ENCODE data around the gene SPAG5. TPM values are rescaled to one million over a fixed set of nuclear protein-coding genes. Genes with fewer than 3 reads are reported as not detected.

Gene SPAG5
- total and polyA plus RNA-seq, 9 of the 15 experiments (the other 6 are each of a cell fraction or from before 2014, with no cell fraction given) = 94.4 to 286 (median 151) TPM

- TF ChIP-seq MXI1 (IDR thresholded peaks at IDR 0.05; ENCODE audit: low read depth, low read length) = no peak
- no peak for TF ChIP-seq ZNF609 (CRISPR knock-in tag; IDR thresholded peaks at IDR 0.05; ENCODE audit: borderline replicate concordance)
- TF ChIP-seq ZNF785 (CRISPR knock-in tag; IDR thresholded peaks at IDR 0.05) = no peak
- no peak for TF ChIP-seq CSDE1 (IDR thresholded peaks at IDR 0.05)
- no peak for TF ChIP-seq RBM39 (optimal IDR thresholded peaks at IDR 0.05; ENCODE audit: low read depth, low read length)
- TF ChIP-seq EGR1 (conservative IDR thresholded peaks at IDR 0.05) = no peak
- TF ChIP-seq CBFA2T3 (IDR thresholded peaks at IDR 0.05) = no peak
- no peak for TF ChIP-seq KLF16 (IDR thresholded peaks at IDR 0.05)
- no peak for TF ChIP-seq IRF2 (CRISPR knock-in tag; IDR thresholded peaks at IDR 0.05)
- TF ChIP-seq CCNT2 (IDR thresholded peaks at IDR 0.05; ENCODE audit: borderline replicate concordance, extremely low read depth, insufficient read length, low read depth, low read length) = peak; percentile 62
- TF ChIP-seq MTA1 (IDR thresholded peaks at IDR 0.05; ENCODE audit: borderline replicate concordance) = no peak
- no peak for TF ChIP-seq HLTF (IDR thresholded peaks at IDR 0.05)
Measured at GRCh38 chr17:28571361-28572122, 27.3 kb downstream of the SPAG5 start, which contains the start of gene PIGS (continued).

Data from K562 (cell line).